Neural cell (in vitro differentiated cells): ENCODE measurements around the gene TRPM8. TPM values are rescaled to one million over a fixed set of nuclear protein-coding genes. Genes with fewer than 3 reads are reported as not detected.

ENCODE experiments used
- H2AFZ ChIP-seq: fragments of 200-600, 300-800 bp; sonication (generic), shearing (Covaris generic); 2 replicates; pipeline ENCODE4 v1.6.0; 2014; ENCODE audit warnings: low read depth, mild to moderate bottlenecking, antibody characterized with exemption, low read length, moderate library complexity
- H3F3A ChIP-seq: fragments of 200-600 bp; shearing (Covaris generic); 2 replicates; pipeline ENCODE4 v1.6.1; 2016; ENCODE audit warnings: mild to moderate bottlenecking, moderate library complexity, mixed read lengths, antibody characterized with exemption, low read length; ENCODE audit not compliant: insufficient read depth, poor library complexity, severe bottlenecking
- H3K27ac ChIP-seq: fragments of 200-600, 300-800 bp; sonication (generic), shearing (Covaris generic); 2 replicates; pipeline ENCODE4 v1.5.1; 2014; ENCODE audit warnings: mild to moderate bottlenecking, low read length, moderate library complexity
- H3K27me3 ChIP-seq: fragments of 300-800, 200-600 bp; sonication (generic), shearing (Covaris generic); 2 replicates; pipeline ENCODE4 v1.6.0; 2014; ENCODE audit warnings: mild to moderate bottlenecking, low read depth, low read length, moderate library complexity; ENCODE audit not compliant: insufficient read depth
- H3K36me3 ChIP-seq: fragments of 300-800, 200-600 bp; sonication (generic), shearing (Covaris generic); 2 replicates; pipeline ENCODE4 v1.5.1; 2014; ENCODE audit warnings: mild to moderate bottlenecking, antibody characterized with exemption, low read length, moderate library complexity; ENCODE audit not compliant: insufficient read depth
- H3K4me2 ChIP-seq: fragments of 300-800, 200-600 bp; sonication (generic), shearing (Covaris generic); 2 replicates; pipeline ENCODE4 v1.6.0; 2014; ENCODE audit warnings: mild to moderate bottlenecking, low read length
- H3K4me3 ChIP-seq: fragments of 300-800, 200-600 bp; sonication (generic), shearing (Covaris generic); 2 replicates; pipeline ENCODE4 v1.5.1; 2014; ENCODE audit warnings: mild to moderate bottlenecking, low read length, moderate library complexity
- H3K79me2 ChIP-seq: fragments of 200-600 bp; shearing (Covaris generic); replicated peaks from 2 replicates; pipeline ENCODE4 v1.6.0; 2014; ENCODE audit warnings: mild to moderate bottlenecking, low read length, moderate library complexity; ENCODE audit not compliant: insufficient read depth
- H3K9ac ChIP-seq: fragments of 300-800, 200-600 bp; sonication (generic), shearing (Covaris generic); 2 replicates; pipeline ENCODE4 v1.6.1; 2016; ENCODE audit warnings: mild to moderate bottlenecking, low read length, mixed read lengths
- H3K9me2 ChIP-seq: fragments of 200-600 bp; shearing (Covaris generic); 2 replicates; pipeline ENCODE4 v1.6.1; 2016; ENCODE audit warnings: mild to moderate bottlenecking, low read length, mixed read lengths; ENCODE audit not compliant: insufficient read depth
- H3K9me3 ChIP-seq: fragments of 200-600, 300-800 bp; sonication (generic), shearing (Covaris generic); 2 replicates; pipeline ENCODE4 v1.6.1; 2016; ENCODE audit warnings: mild to moderate bottlenecking, mixed run types, low read length, moderate library complexity, mixed read lengths
- H4K20me1 ChIP-seq: fragments of 200-600 bp; shearing (Covaris generic); 2 replicates; pipeline ENCODE4 v1.6.1; 2016; ENCODE audit warnings: mild to moderate bottlenecking, mixed run types; ENCODE audit not compliant: insufficient read depth
- EP300 ChIP-seq: fragments of 450-650 bp; conservative IDR thresholded peaks from 2 replicates; pipeline ENCODE4 v1.6.1; 2014; ENCODE audit warnings: antibody characterized with exemption, mild to moderate bottlenecking, moderate library complexity; ENCODE audit not compliant: poor library complexity, severe bottlenecking
- EZH2 ChIP-seq: fragments of 200-600, 300-800 bp; shearing (Covaris generic), sonication (generic); IDR thresholded peaks from 2 replicates; pipeline ENCODE4 v1.6.1; 2014; ENCODE audit warnings: antibody characterized with exemption, low read length, borderline replicate concordance, mild to moderate bottlenecking; ENCODE audit not compliant: insufficient read depth, poor library complexity, severe bottlenecking
- MXI1 ChIP-seq: fragments of 450-650 bp; conservative IDR thresholded peaks from 2 replicates; pipeline ENCODE4 v1.6.1; 2014; ENCODE audit warnings: antibody characterized with exemption, mild to moderate bottlenecking; ENCODE audit not compliant: poor library complexity, severe bottlenecking
- POLR2AphosphoS5 ChIP-seq: IDR thresholded peaks from 2 replicates; pipeline ENCODE4 v1.6.1; 2012
- RAD21 ChIP-seq: fragments of 450-650 bp; conservative IDR thresholded peaks from 2 replicates; pipeline ENCODE4 v1.6.1; 2014; ENCODE audit warnings: antibody characterized with exemption, mild to moderate bottlenecking, moderate library complexity
- SMC3 ChIP-seq: fragments of 450-650 bp; conservative IDR thresholded peaks from 2 replicates; pipeline ENCODE4 v1.6.1; 2014; ENCODE audit warnings: antibody characterized with exemption, mild to moderate bottlenecking, moderate library complexity; ENCODE audit not compliant: poor library complexity
- TAF1 ChIP-seq: IDR thresholded peaks from 2 replicates; pipeline ENCODE4 v1.6.1; 2012; ENCODE audit warnings: low read depth
- polyA plus RNA-seq: library from polyadenylated mRNA; depleted of rRNA; stranded (reverse); fragments of >200 nt; gene quantifications from 2 replicates; pipeline ENCODE4 v1.2.3, GENCODE V29; 2014
- TF ChIP-seq, protein P1 (sequence below): fragments of 450-650 bp; IDR thresholded peaks from 2 replicates; pipeline ENCODE4 v1.5.1; 2014; ENCODE audit warnings: antibody characterized with exemption, mild to moderate bottlenecking, moderate library complexity; ENCODE audit not compliant: poor library complexity, severe bottlenecking
- TF ChIP-seq, protein P2 (sequence below): IDR thresholded peaks from 2 replicates; pipeline ENCODE4 v1.6.1; 2012; ENCODE audit warnings: borderline replicate concordance

The TRPM8 gene
- polyA plus RNA-seq, 1 donor from 2014 or later = not detected

GRCh38 chr2:233936089-233936488, 18.9 kb downstream of the TRPM8 start:
- Histone ChIP-seq H3K27me3 (no peaks in the 10 kb centered on the region), H3F3A (no peaks in the 10 kb centered on the region), H2AFZ (no peak overlapping the region), H3K9ac (no peak overlapping the region), H3K79me2 (no peaks in the 10 kb centered on the region), H3K4me3 (no peak overlapping the region), H3K4me2 (no peak overlapping the region), H3K27ac (no peak overlapping the region), H4K20me1 (no peaks in the 10 kb centered on the region), H3K36me3 (no peaks in the 10 kb centered on the region), H3K9me2 (no peaks in the 10 kb centered on the region), H3K9me3 (no peaks in the 10 kb centered on the region)
- TF ChIP-seq EP300 = no peak
- TF ChIP-seq MXI1 = no peak
- no peak for TF ChIP-seq TAF1
- TF ChIP-seq, protein P1, sequence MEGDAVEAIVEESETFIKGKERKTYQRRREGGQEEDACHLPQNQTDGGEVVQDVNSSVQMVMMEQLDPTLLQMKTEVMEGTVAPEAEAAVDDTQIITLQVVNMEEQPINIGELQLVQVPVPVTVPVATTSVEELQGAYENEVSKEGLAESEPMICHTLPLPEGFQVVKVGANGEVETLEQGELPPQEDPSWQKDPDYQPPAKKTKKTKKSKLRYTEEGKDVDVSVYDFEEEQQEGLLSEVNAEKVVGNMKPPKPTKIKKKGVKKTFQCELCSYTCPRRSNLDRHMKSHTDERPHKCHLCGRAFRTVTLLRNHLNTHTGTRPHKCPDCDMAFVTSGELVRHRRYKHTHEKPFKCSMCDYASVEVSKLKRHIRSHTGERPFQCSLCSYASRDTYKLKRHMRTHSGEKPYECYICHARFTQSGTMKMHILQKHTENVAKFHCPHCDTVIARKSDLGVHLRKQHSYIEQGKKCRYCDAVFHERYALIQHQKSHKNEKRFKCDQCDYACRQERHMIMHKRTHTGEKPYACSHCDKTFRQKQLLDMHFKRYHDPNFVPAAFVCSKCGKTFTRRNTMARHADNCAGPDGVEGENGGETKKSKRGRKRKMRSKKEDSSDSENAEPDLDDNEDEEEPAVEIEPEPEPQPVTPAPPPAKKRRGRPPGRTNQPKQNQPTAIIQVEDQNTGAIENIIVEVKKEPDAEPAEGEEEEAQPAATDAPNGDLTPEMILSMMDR = no peak
- no peak for TF ChIP-seq SMC3
- TF ChIP-seq EZH2 = no peak
- no peak for TF ChIP-seq POLR2AphosphoS5
- TF ChIP-seq RAD21 = no peak
- TF ChIP-seq, protein P2, sequence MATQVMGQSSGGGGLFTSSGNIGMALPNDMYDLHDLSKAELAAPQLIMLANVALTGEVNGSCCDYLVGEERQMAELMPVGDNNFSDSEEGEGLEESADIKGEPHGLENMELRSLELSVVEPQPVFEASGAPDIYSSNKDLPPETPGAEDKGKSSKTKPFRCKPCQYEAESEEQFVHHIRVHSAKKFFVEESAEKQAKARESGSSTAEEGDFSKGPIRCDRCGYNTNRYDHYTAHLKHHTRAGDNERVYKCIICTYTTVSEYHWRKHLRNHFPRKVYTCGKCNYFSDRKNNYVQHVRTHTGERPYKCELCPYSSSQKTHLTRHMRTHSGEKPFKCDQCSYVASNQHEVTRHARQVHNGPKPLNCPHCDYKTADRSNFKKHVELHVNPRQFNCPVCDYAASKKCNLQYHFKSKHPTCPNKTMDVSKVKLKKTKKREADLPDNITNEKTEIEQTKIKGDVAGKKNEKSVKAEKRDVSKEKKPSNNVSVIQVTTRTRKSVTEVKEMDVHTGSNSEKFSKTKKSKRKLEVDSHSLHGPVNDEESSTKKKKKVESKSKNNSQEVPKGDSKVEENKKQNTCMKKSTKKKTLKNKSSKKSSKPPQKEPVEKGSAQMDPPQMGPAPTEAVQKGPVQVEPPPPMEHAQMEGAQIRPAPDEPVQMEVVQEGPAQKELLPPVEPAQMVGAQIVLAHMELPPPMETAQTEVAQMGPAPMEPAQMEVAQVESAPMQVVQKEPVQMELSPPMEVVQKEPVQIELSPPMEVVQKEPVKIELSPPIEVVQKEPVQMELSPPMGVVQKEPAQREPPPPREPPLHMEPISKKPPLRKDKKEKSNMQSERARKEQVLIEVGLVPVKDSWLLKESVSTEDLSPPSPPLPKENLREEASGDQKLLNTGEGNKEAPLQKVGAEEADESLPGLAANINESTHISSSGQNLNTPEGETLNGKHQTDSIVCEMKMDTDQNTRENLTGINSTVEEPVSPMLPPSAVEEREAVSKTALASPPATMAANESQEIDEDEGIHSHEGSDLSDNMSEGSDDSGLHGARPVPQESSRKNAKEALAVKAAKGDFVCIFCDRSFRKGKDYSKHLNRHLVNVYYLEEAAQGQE = no peak

GRCh38 chr2:233938676-233939370, 21.6 kb downstream of the TRPM8 start:
- Histone ChIP-seq H3K27me3 (no peaks in the 10 kb centered on the region), H3K9me2 (no peaks in the 10 kb centered on the region), H3K27ac (no peak overlapping the region), H3K4me2 (no peak overlapping the region), H3K79me2 (no peaks in the 10 kb centered on the region), H2AFZ (no peak overlapping the region), H4K20me1 (no peaks in the 10 kb centered on the region), H3K4me3 (no peak overlapping the region), H3F3A (no peaks in the 10 kb centered on the region), H3K9me3 (peaks cover 2% of the 10 kb centered on the region), H3K36me3 (no peaks in the 10 kb centered on the region), H3K9ac (no peak overlapping the region)
- TF ChIP-seq TAF1 (no peak), EP300 (no peak), POLR2AphosphoS5 (no peak), RAD21 (no peak), SMC3 (no peak)
